Mucosa of rectum (tissue), 2 donors: ENCODE data around the gene SYNGR1.

ENCODE experiments used
- H3K27ac ChIP-seq, 2 donors: one replicate each; pipeline ENCODE4 v1.7.0; 2013; ENCODE audit warnings: inconsistent platforms in 2 of 2, low read depth in 2 of 2, low read length in 2 of 2
- H3K27me3 ChIP-seq, 2 donors: one replicate each; pipeline ENCODE4 v1.7.0; 2013; ENCODE audit warnings: low read length in 2 of 2; ENCODE audit not compliant: control insufficient read depth in 2 of 2, insufficient read depth in 2 of 2
- H3K36me3 ChIP-seq, 2 donors: one replicate each; pipeline ENCODE4 v1.7.0; 2013; ENCODE audit warnings: low read length in 2 of 2; ENCODE audit not compliant: control insufficient read depth in 2 of 2, insufficient read depth in 2 of 2
- H3K4me1 ChIP-seq, 2 donors: one replicate each; pipeline ENCODE4 v1.7.0; 2013; ENCODE audit warnings: low read length in 2 of 2, mild to moderate bottlenecking in 1 of 2; ENCODE audit not compliant: control insufficient read depth in 2 of 2, insufficient read depth in 2 of 2
- H3K4me3 ChIP-seq, 2 donors: one replicate each; pipeline ENCODE4 v1.7.0; 2013; ENCODE audit warnings: low read length in 2 of 2
- H3K9ac ChIP-seq, 2 donors: one replicate each; pipeline ENCODE4 v1.7.0; 2013; ENCODE audit warnings: low read length in 2 of 2, low read depth in 1 of 2, mild to moderate bottlenecking in 1 of 2
- H3K9me3 ChIP-seq, 2 donors: one replicate each; pipeline ENCODE4 v1.7.0; 2013; ENCODE audit warnings: low read length in 2 of 2; ENCODE audit not compliant: control insufficient read depth in 2 of 2
- donor health status: healthy.
- donor health status: Normal muscosa, but diverticular disease.

The SYNGR1 gene

GRCh38 chr22:39349967-39350726 is at the start of gene SYNGR1:
Gene SYNGR1, plus strand, starts transcription at chr22:39349991. Its CDS starts 20 bp downstream, at chr22:39350011.
- no peaks in the 10 kb centered on the region for H3K4me1 ChIP-seq
- H3K27ac ChIP-seq, result no peak within 1 kb of the TSS
- H3K4me3 ChIP-seq, result peak within 1 kb of the TSS; percentile 59 to 67
- no peaks in the 10 kb centered on the region for H3K36me3 ChIP-seq
- H3K27me3 ChIP-seq, result peaks cover 10 to 12% of the 10 kb centered on the region in 2 donors
- H3K9me3 ChIP-seq, result no peaks in the 10 kb centered on the region
- H3K9ac ChIP-seq, result peak within 1 kb of the TSS in 1 of 2 donors; percentile 60

GRCh38 chr22:39300186-39300830 is 49.5 kb upstream of the SYNGR1 start:
- Histone ChIP-seq H3K9me3 (no peaks in the 10 kb centered on the region), H3K27me3 (peaks cover 0 to 5% of the 10 kb centered on the region in 2 donors), H3K36me3 (no peaks in the 10 kb centered on the region), H3K27ac (peak overlapping the region; percentile 2 to 63), H3K9ac (no peak overlapping the region), H3K4me1 (peaks cover 10 to 18% of the 10 kb centered on the region in 2 donors), H3K4me3 (no peak overlapping the region)

- Histone ChIP-seq H3K27ac (no peak overlapping the region), H3K9me3 (no peaks in the 10 kb centered on the region), H3K36me3 (no peaks in the 10 kb centered on the region), H3K4me1 (peaks cover 10 to 18% of the 10 kb centered on the region in 2 donors), H3K27me3 (peaks cover 0 to 5% of the 10 kb centered on the region in 2 donors), H3K4me3 (no peak overlapping the region), H3K9ac (no peak overlapping the region)
Measured at GRCh38 chr22:39301108-39301507, 48.7 kb upstream of the SYNGR1 start.

GRCh38 chr22:39301926-39302325 is 47.9 kb upstream of the SYNGR1 start:
- H3K4me1 ChIP-seq, result peaks cover 7 to 18% of the 10 kb centered on the region in 2 donors

GRCh38 chr22:39302431-39302960 is 47.3 kb upstream of the SYNGR1 start:
- Histone ChIP-seq H3K9ac (no peak overlapping the region), H3K27me3 (peaks cover 0 to 5% of the 10 kb centered on the region in 2 donors), H3K27ac (no peak overlapping the region), H3K4me3 (no peak overlapping the region), H3K4me1 (peaks cover 2 to 13% of the 10 kb centered on the region in 2 donors), H3K9me3 (no peaks in the 10 kb centered on the region), H3K36me3 (no peaks in the 10 kb centered on the region)

More at GRCh38 chr22:39301926-39302325, 47.9 kb upstream of the SYNGR1 start:
- Histone ChIP-seq H3K27ac (no peak overlapping the region), H3K36me3 (no peaks in the 10 kb centered on the region), H3K27me3 (peaks cover 0 to 5% of the 10 kb centered on the region in 2 donors), H3K4me3 (no peak overlapping the region), H3K9me3 (no peaks in the 10 kb centered on the region), H3K9ac (no peak overlapping the region)

GRCh38 chr22:39303358-39303757 is 46.4 kb upstream of the SYNGR1 start:
- Histone ChIP-seq H3K27me3 (peaks cover 0 to 5% of the 10 kb centered on the region in 2 donors), H3K27ac (no peak overlapping the region), H3K36me3 (no peaks in the 10 kb centered on the region), H3K9me3 (no peaks in the 10 kb centered on the region), H3K4me1 (peaks cover under 1 to 11% of the 10 kb centered on the region in 2 donors), H3K9ac (no peak overlapping the region), H3K4me3 (no peak overlapping the region)

GRCh38 chr22:39303892-39304671 is 45.7 kb upstream of the SYNGR1 start:
- no peaks in the 10 kb centered on the region for H3K36me3 ChIP-seq
- peaks cover 3 to 11% of the 10 kb centered on the region in 2 donors for H3K4me1 ChIP-seq
- no peak overlapping the region for H3K9ac ChIP-seq
- H3K4me3 ChIP-seq, result no peak overlapping the region
- H3K27ac ChIP-seq, result no peak overlapping the region
- no peaks in the 10 kb centered on the region for H3K9me3 ChIP-seq
- H3K27me3 ChIP-seq, result peaks cover 0 to 5% of the 10 kb centered on the region in 2 donors

GRCh38 chr22:39306456-39307361 is 43.1 kb upstream of the SYNGR1 start:
- no peaks in the 10 kb centered on the region for H3K9me3 ChIP-seq
- H3K9ac ChIP-seq, result no peak overlapping the region
- no peak overlapping the region for H3K27ac ChIP-seq
- H3K36me3 ChIP-seq, result peaks cover 2% of the 10 kb centered on the region in 2 donors
- no peak overlapping the region for H3K4me3 ChIP-seq
- peaks cover 0 to 3% of the 10 kb centered on the region in 2 donors for H3K4me1 ChIP-seq
- H3K27me3 ChIP-seq, result no peaks in the 10 kb centered on the region
